ENCODE data around the gene SPEG.

DNA sequence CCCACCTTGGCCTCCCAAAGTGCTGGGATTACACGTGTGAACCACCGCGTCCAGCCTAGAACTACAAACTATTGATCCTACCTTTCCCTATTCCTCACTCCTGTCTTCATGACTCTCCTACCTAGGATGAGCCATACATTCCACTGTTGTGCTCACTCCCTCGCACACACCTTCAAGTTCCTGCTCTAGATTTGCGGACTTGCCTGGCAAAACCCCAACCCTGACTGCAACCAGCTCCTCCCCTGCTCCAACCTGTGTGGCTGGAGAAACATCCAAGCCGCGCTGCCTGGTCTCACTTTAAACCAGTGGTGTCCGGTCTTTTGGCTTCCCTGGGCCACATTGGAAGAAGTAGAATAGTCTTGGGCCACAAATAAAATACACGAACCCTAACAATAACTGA, 41.9 kb upstream of the SPEG start:
- TF ChIP-seq CTCF (IDR thresholded peaks at IDR 0.05): no peak
- TF ChIP-seq EZH2phosphoT487 (IDR thresholded peaks at IDR 0.05): no peak
- TF ChIP-seq EZH2 (IDR thresholded peaks at IDR 0.05): no peak

Measured in neural progenitor cell (in vitro differentiated cells).